Measurements from ENCODE around the gene MYH9.
"Not testable (repeated sequence)": the region's sequence is repeated elsewhere in the genome, so short reads cannot be mapped to it uniquely, and the experiment has no call there.

The MYH9 gene

GRCh38 chr22:36413022-36413775 is 25.4 kb upstream of the MYH9 start:
- FAIRE-seq: no peak

- FAIRE-seq: no peak
Observed at GRCh38 chr22:36411589-36412258, 24.0 kb upstream of the MYH9 start.

- no peak for FAIRE-seq
Observed at GRCh38 chr22:36409911-36410756, 22.4 kb upstream of the MYH9 start.

- FAIRE-seq: not testable (repeated sequence)
Observed at GRCh38 chr22:36409554-36409910, 21.8 kb upstream of the MYH9 start.

- no peak for FAIRE-seq
Observed at GRCh38 chr22:36409056-36409455, 21.3 kb upstream of the MYH9 start.

- no peak for FAIRE-seq
Observed at GRCh38 chr22:36406721-36407120, 19.0 kb upstream of the MYH9 start.

- FAIRE-seq: no peak
Observed at GRCh38 chr22:36405671-36406538, 18.1 kb upstream of the MYH9 start.

- FAIRE-seq: no peak
Observed at GRCh38 chr22:36405221-36405661, 17.5 kb upstream of the MYH9 start.

- no peak for FAIRE-seq
Observed at GRCh38 chr22:36404446-36404845, 16.7 kb upstream of the MYH9 start.

GRCh38 chr22:36399472-36399778 is 11.7 kb upstream of the MYH9 start:
- no peak for FAIRE-seq

- no peak for FAIRE-seq
Observed at GRCh38 chr22:36398601-36399471, 11.1 kb upstream of the MYH9 start.

- no peak for FAIRE-seq
Observed at GRCh38 chr22:36397131-36398093, 9.6 kb upstream of the MYH9 start.

GRCh38 chr22:36395915-36396314 is 8.1 kb upstream of the MYH9 start:
- FAIRE-seq: no peak

- FAIRE-seq: no peak
Observed at GRCh38 chr22:36395055-36395849, 7.5 kb upstream of the MYH9 start.

- FAIRE-seq: no peak
Observed at GRCh38 chr22:36391638-36392037, 3.9 kb upstream of the MYH9 start.

- FAIRE-seq: not testable (repeated sequence)
Observed at GRCh38 chr22:36389122-36389521, 1.4 kb upstream of the MYH9 start.

- FAIRE-seq: no peak
Observed at GRCh38 chr22:36387709-36387958, 133 bp downstream of the MYH9 start.

- FAIRE-seq: no peak
Observed at GRCh38 chr22:36386900-36387708, 663 bp downstream of the MYH9 start.

- no peak for FAIRE-seq
Observed at GRCh38 chr22:36386351-36386899, 1.3 kb downstream of the MYH9 start.

Measured in colon (tissue), 2 donors.